ENCODE results near the gene SIGLECL1.

DNA sequence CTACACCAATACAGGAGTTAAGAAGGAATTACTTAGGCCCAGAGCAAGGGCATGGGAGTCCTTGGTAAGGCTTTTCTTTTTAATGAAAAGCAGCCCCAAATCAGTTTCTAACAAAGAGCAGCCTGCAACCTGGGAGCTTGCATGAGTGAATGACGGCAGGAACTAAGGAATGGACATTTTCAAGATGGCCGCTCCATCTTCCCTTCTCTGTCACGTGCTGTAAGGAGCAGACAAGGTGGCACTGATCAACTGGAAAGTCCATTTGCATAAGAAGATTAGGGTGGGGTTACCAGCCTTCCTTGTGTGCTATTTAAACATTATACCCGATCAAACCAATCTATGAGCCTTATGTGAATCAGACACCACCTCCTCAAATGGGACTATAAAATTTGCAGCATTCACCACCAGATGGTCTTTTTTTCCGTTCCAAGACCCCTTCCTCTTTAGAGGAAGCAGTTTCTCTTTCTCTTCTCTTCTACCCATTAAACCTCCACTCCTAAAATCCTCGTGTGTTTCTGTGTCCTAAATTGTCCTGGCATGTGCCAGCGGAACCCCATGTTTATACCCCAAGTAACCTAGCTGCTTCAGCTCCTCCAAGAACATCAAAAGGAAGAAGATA lies 2.8 kb upstream of the SIGLECL1 start:
- TF ChIP-seq CTCF (conservative IDR thresholded peaks at IDR 0.05 in 1 of 2, IDR thresholded peaks at IDR 0.05 in 1 of 2; ENCODE audit: low read depth in 1 of 2, low read length in 2 of 2), result no peak
- TF ChIP-seq EZH2 (IDR thresholded peaks at IDR 0.05; ENCODE audit: low read length, missing control alignments), result no peak

Data from fibroblast of lung (primary cell).